22Rv1 (cell line): Measurements from ENCODE around the gene BUB1.

Experiments used
- ZFX ChIP-seq: fragments of 450-650 bp; IDR thresholded peaks from 2 replicates; pipeline ENCODE4 v1.6.1; 2017; ENCODE audit warnings: antibody characterized with exemption, borderline replicate concordance
- TF ChIP-seq, protein P1 (sequence below): fragments of 450-650 bp; IDR thresholded peaks from 2 replicates; pipeline ENCODE4 v1.5.1; 2017; ENCODE audit warnings: mild to moderate bottlenecking

DNA sequence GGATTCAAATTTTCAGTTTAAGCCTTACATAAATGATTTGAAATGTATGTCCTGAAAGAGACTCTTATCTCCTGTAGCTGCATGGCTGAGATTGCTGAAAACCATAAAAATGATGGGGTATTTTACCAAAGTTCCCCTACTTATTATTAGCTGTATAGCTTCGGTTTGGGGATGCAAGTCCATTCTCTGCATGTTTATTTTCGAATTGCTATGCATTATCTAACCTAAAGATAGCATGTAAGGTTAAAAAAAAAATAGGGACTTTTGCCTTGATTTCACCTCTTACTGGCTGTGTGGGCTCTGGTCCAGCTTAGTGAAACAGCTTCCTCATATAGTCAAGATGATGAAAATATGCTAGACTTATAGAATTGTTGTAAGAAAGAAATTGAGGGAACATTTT lies 40.5 kb upstream of the BUB1 start:
- TF ChIP-seq, protein P1, sequence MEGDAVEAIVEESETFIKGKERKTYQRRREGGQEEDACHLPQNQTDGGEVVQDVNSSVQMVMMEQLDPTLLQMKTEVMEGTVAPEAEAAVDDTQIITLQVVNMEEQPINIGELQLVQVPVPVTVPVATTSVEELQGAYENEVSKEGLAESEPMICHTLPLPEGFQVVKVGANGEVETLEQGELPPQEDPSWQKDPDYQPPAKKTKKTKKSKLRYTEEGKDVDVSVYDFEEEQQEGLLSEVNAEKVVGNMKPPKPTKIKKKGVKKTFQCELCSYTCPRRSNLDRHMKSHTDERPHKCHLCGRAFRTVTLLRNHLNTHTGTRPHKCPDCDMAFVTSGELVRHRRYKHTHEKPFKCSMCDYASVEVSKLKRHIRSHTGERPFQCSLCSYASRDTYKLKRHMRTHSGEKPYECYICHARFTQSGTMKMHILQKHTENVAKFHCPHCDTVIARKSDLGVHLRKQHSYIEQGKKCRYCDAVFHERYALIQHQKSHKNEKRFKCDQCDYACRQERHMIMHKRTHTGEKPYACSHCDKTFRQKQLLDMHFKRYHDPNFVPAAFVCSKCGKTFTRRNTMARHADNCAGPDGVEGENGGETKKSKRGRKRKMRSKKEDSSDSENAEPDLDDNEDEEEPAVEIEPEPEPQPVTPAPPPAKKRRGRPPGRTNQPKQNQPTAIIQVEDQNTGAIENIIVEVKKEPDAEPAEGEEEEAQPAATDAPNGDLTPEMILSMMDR: no peak
- TF ChIP-seq ZFX: no peak
